ENCODE results near the gene DESI1.

DNA sequence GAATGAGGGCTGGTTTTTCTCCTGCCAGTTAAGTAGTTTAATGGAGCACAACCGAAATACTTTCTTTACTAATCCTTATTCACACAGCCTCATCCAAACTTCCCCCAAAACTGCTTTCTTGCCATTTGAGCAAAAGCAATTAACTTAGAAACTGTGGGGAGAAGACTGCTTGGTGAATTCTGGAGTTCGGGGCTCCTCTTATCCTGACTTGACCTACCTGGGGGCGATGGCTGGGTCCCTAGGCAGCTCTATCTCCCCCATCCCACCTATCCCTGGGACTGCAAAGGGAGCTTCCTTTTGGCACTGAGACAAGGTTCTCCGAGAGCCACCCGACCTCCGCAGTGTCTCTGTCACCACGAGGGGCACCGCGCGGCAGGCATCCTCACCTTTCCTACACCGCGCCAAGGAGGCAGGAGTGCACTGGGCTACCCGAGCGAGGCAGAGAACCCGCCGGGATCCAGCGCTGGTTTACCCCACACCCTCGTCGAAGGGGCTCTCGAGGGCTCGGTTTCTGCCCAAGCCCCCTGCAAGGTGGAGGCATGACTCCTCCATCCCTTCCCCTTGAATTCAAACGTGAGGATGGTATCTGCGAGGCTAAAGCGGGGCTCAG, 759 bp downstream of the DESI1 start:
- TF ChIP-seq POLR2A (IDR thresholded peaks at IDR 0.05; ENCODE audit: low read length) (no peak), GATA1 (IDR thresholded peaks at IDR 0.05; ENCODE audit: low read depth, low read length) (no peak)
